ENCODE results near the gene ZNF474. TPM values are rescaled to one million over a fixed set of nuclear protein-coding genes. Genes with fewer than 3 reads are reported as not detected.

The ZNF474 gene
- total RNA-seq, 1 experiment from 2014 or later = 4.9 TPM

DNA sequence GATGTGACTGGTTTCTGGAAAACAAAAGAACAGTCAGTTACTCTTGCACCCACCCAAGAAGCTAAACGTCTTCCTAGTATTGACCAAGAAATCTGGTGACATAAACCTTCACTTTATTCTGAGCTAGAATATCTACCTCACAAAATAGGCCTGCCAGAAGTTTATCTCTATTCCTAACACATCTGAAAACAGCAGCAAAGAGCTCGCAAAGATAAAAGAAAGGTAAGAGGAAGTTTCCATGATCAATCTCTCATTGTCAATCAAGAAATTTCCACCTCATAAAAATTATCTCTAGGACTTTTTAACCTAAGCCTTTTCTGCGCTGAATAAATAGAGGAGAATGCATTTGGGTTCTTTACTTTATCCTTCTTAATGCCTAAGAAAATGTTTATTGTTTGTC, 17.3 kb upstream of the ZNF474 start:
- in situ Hi-C loops (cut with HindIII; ENCODE audit: low pct_unique_long_range_greater_than_20kb, low sequenced_read_pairs) = no loop called here
- DNase-seq (ENCODE audit: low read depth) = no peak

DNA sequence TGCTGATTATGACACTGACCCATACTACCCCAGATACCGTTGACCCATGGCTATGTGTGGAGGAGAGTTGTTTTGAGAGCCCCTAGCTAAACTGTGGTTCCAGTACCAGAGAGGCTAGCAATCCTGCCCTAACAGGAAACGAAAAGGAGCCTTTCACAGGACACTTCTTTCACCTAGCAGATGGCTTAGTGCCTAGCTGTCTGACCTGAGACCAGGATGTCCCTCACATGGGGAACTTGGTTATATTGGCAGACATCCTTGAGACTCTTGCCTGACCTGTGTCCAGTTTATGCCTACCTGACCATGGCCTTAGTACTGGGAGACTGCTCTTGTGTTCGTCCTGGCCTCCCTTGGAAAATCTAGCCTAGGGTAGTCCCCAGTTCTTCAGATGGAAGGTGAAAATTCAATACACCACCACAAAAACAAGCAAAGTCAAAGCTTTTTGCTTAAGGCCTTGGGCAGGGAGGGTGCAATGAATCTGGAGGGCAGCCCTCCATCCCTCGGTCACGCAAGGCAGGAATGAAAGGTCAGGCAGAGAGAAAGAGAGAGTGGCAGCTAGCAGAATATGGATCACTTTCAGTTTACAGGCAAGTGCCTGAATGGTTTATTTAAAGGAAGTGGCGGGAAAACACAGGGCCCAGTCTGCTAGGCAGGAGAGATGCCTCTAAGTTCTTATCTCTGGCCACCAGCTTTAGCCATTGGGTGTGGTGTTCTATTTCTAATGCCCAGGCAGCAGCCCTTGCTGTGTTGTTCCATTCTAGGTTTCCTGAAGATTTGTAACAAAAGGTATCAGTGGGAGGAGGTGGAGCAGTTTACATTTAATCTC, 16.4 kb upstream of the ZNF474 start:
- no peak for DNase-seq (ENCODE audit: low read depth)
- in situ Hi-C loops (cut with HindIII; ENCODE audit: low pct_unique_long_range_greater_than_20kb, low sequenced_read_pairs) = no loop called here

DNA sequence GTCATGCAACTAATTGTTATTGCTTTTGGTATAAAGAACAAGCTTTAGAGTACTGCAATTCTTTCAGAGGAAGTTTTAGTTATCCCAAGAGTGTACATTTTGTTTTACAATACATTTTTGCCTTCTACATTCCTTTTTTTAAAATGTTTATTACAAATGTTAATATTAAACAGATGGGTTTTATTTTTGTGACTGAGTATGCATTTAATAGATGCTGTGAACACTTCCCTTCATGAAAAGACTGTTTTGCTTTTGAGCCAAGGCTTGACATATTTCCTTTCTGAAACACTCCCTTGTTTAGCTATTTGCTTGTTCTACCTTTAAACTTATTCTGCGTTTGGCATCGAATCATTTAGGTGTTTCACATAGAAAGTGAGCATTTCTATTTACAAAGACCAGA, 14.8 kb upstream of the ZNF474 start:
- in situ Hi-C loops (cut with HindIII; ENCODE audit: low pct_unique_long_range_greater_than_20kb, low sequenced_read_pairs) = no loop called here
- no peak for DNase-seq (ENCODE audit: low read depth)

DNA sequence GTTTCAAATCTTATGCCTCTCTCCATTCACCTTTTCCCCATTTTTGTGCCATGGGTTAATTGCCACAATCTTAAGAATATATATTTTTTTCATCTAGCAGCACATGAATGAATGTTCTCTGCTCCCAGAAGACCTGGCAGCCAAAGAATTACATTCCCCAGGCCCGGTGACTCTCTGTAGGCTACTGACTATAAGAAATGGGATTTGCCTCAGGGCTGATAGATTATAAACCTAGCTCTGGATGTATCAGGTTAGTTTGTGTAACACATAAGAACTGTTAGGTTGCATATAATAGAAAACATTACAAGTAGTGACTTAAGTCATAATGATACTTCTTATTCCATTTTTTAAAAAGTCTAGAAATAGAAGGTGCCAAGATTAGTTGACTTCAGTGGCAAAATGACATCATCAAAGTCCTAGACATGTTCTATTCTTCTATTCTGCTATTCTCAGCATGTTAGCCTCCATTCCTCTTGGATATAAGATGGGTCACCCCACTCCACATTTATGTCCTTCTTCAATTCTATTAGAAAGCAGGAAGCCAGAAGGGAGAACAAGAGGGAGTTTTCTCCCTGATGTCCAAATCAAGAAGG, 10.9 kb upstream of the ZNF474 start:
- DNase-seq (ENCODE audit: low read depth) = no peak
- in situ Hi-C loops (cut with HindIII; ENCODE audit: low pct_unique_long_range_greater_than_20kb, low sequenced_read_pairs) = no loop called here

DNA sequence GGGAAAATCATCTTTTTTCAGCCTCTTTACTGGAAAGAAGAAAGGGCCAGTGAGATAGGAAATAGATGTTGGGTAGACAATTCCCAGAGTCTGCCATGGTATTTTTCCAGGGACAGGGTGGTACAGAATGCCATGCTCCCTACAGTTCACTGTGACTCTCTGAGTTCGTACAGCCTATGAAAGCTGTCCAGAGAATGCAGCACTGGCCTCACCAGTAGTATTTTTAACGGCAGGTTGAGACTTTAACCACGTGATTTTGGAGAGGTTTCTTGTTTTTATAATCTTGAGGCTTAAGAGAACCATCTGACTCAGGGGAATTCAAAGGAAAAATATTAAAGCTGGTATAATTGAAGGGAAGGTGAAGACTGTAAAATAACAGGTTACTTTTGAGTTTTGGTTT, 10.1 kb upstream of the ZNF474 start:
- in situ Hi-C loops (cut with HindIII; ENCODE audit: low pct_unique_long_range_greater_than_20kb, low sequenced_read_pairs) = no loop called here
- DNase-seq (ENCODE audit: low read depth) = no peak

DNA sequence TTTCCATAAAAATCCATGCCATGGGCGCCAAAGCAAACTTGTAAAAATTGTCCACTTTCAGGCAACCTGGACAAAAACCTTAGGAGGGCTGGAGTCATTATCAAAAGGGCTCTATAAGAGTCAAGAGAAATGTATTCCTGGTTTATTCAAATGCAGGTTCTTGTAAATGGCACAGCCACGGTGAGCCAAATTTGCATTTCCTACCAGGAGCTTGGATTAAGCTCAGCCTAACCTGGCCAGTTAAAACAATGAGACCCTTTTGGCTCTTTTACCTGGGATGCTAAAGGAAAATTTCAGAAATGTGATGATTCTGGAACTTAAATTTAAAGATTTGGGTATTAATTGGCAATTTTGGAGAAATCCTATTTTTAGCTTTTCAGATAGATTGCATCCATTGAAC, 8.9 kb upstream of the ZNF474 start:
- DNase-seq (ENCODE audit: low read depth) = no peak
- in situ Hi-C loops (cut with HindIII; ENCODE audit: low pct_unique_long_range_greater_than_20kb, low sequenced_read_pairs) = no loop called here

DNA sequence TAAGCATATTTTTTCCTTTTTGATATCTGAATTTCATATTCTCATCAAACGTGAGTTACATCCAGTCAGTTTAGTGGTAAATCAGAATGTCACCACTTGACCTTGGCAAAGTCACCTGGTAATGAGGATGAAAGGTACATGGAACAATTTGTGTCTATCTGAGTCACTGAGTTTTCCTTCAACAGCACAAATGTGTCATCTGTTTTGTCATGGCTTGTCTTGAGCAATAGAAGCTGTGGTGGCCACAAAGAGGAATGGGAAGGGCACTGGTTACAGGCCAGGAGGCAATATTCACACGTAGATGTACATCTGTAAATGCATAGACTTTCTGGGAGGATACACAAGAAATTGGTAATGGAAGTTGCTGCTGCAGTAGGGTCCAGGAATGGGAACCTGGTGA, 8.4 kb upstream of the ZNF474 start:
- in situ Hi-C loops (cut with HindIII; ENCODE audit: low pct_unique_long_range_greater_than_20kb, low sequenced_read_pairs) = no loop called here

DNA sequence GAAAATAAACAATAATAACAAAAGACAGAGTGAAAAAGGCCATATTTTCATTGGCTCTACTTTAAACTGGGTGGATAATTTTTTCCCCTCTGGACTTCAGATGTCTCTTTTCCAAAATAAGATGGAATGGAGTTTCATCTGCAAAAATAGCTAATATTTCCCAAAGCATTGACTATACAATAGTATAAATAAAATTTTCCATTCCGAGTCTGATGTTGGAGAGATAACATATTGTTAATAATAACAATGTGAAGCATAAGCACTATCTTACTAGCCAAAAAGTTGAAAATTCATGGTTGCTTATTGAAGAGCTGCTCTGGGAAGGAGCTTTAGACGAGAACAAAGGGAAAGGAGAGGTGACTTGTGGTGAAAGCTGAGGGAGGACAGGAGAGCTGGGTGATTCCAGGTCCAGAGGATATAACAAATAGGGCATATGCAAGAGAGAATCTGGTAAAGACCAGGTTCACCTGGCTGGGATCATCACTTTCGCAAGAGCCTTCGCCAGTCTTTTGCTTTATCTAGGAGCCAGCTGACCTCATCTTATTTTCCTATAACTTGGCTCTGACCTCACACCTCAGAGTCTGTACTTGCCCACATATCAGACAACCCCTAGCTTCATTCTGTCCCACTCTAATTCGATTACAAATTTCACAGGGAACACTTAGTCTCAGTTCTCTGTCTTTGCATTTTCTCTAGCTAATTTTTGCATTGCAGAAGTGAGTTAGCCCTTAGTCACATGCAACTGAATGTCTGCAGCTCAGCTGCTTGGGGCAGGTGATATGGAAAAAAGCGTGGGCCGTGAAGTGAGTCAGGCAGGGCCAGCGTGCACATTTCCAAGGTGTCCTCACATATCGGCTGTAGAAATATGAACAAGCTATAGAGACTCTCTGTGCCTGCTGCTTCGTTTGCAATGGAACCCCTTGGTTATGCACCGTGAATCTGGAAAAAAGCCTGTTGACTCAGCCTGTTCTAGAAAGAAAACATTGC, 7.6 kb upstream of the ZNF474 start:
- in situ Hi-C loops (cut with HindIII; ENCODE audit: low pct_unique_long_range_greater_than_20kb, low sequenced_read_pairs) = no loop called here
- DNase-seq (ENCODE audit: low read depth) = peak; percentile 50

More for the DNA sequence above, 8.4 kb upstream of the ZNF474 start:
- no peak for DNase-seq (ENCODE audit: low read depth)

DNA sequence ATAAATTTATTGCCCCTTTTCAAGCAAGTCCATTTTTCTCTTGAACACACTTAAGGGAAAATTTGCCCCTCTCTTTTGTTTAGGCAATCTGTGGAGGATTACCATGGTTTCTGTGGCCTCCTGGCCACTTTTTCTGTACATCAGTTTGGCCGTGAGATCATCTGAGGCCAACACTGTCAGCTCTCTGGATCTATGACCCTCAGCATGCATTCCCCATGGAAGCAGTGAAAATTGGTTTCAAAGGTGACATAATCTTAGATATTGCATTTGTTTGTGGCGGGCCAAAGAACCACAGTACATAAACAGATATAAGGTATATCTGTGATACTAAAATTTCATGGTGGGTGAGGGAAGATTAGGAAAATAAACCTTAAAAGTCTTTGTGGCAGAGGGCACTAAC, 4.6 kb upstream of the ZNF474 start:
- no peak for DNase-seq (ENCODE audit: low read depth)
- in situ Hi-C loops (cut with HindIII; ENCODE audit: low pct_unique_long_range_greater_than_20kb, low sequenced_read_pairs) = no loop called here

DNA sequence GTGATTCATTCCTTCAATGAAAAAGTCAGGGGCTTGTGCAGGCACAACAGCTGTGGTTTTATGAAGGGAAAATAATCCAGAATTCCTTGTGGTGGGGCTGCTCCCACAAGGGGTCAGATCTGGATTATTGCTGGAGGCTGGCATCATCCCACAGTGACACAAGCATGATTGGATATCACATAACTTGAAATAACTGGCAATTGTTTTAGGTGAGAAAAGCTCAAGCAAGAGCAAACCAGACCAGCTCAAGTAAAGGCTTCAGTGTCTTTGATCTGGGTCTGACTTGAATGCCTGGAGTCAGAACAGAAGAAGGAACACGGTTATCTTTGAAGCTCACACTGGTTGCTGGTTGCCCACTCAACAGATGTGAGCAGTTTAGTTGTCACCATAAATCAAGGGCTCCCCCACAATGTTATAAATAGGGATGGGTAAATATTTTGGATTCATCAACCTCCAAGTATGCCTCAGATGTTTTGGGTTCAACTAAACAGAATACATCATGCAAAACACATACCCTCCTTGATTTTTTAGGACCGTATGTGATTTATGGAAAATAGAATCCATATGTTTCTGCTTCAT, 3.1 kb upstream of the ZNF474 start:
- in situ Hi-C loops (cut with HindIII; ENCODE audit: low pct_unique_long_range_greater_than_20kb, low sequenced_read_pairs) = no loop called here
- no peak for DNase-seq (ENCODE audit: low read depth)

DNA sequence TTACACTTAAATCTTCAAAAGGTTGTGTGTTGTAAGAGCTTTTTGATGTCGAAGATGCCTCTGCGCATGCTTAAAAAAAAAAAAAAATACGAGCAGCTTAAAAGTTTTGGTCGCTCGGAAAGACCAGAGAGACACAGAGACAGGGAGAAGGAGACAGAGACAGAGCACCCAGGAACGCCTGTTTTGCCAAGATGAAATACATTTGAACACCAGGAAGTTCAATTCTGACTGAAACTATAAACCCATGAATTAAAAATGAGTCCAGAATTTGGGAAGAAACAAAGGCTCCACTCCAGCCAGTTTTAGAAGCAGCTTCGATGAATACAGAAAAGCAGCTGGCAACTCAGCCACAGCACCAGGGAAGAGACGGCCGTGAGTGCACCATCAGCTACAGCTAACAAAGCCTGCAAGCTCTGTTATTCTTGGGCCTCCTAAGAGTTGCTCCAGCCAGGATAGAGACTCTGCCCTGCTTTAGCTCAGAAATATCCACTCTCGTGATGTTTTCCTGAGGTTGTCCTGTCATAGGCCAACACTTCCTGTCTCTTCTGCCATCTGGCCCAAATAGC, 2.5 kb upstream of the ZNF474 start:
- in situ Hi-C loops (cut with HindIII; ENCODE audit: low pct_unique_long_range_greater_than_20kb, low sequenced_read_pairs) = no loop called here
- no peak for DNase-seq (ENCODE audit: low read depth)

DNA sequence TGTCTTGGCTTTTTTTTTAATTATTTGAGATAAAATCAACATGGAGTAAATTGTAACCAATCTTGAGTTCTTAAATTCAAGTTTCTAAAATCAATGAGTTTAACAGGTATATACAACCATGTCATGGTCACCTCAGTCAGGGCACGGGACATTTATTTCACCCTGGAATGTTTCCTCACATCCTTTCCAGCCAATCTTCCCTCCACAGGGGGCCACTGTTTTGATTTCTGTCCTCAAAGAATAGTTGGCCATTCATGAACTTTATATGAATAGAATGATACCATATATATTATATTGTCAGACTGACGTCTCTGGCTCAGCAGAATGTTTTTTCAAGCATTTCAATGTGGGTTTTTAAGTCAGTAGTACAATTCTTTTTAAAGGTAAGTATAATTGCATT, 806 bp downstream of the ZNF474 start:
- no peak for DNase-seq (ENCODE audit: low read depth)
- in situ Hi-C loops (cut with HindIII; ENCODE audit: low pct_unique_long_range_greater_than_20kb, low sequenced_read_pairs) = no loop called here

DNA sequence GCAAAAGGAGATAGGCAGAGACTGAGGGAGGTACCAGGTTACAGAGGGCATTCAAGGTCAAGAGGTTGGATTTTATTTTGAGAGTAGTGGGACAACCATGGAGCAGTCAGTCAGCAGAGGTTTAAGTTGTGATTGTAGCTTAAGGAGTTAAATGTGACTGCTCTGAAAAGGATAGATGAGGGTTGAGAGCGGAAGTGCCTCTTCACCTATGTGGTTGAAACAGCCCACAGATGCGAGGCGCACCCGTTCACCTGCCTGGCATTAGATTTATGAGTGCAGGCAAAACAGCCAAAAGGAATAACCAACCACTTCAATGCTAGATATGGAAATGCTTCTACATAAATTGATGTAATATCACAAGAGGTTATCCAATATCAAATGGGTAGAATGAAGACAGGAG, 8.4 kb downstream of the ZNF474 start:
- in situ Hi-C loops (cut with HindIII; ENCODE audit: low pct_unique_long_range_greater_than_20kb, low sequenced_read_pairs) = no loop called here
- no peak for DNase-seq (ENCODE audit: low read depth)

DNA sequence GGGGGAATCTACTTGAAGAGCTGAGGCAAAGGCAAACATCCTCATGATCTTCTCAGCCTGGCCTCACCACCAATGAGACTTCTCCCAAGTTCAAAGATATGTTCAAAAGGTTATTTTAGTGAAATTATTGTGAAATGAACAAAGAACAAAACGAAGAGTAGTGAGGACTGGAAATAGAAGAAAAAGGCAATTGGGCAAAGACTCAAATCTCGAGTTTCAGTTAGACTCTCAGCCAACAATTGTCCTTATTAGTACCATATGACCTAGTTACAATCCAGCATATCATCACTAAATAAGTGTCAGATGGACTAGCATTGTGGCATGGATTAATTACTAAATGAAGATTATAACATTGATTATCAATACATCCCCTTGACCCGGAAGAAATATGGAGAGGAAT, 9.0 kb downstream of the ZNF474 start:
- DNase-seq (ENCODE audit: low read depth) = no peak
- in situ Hi-C loops (cut with HindIII; ENCODE audit: low pct_unique_long_range_greater_than_20kb, low sequenced_read_pairs) = no loop called here

DNA sequence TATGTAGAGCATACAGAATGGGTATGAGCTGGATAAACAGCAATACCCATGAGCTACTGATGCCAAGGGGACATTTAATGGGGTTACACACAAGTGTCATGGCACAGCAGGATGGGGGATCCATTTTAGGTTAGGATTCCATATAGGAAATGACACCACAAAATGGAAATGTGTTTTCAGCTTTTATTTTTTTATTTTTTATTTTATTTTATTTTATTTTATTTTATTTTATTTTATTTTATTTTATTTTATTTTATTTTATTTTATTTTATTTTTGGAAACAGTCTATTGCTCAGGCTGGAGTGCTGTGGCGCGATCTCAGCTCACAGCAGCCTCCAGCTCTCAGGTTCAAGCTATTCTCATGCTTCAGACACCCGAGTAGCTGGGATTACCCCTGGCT, 11.6 kb downstream of the ZNF474 start:
- in situ Hi-C loops (cut with HindIII; ENCODE audit: low pct_unique_long_range_greater_than_20kb, low sequenced_read_pairs) = no loop called here
- DNase-seq (ENCODE audit: low read depth) = no peak

DNA sequence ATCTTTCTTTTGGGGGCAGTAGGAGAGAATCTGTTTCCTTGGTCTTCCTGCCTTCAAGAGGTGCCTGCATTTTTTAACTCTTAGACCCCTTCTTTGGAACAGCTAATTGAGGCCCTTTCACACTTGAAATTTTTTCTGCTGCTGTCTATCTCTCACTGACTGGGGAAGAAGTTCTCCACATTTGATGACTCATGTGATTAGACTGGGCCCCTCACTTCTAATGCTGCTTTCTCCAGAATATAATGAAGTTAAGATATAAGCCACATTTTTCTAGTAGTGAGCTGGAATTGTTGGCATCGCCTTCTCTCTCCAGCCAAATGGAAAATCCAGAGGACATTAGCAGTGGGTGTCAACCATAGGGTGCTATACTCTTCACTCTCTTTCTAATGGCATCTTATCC, 12.4 kb downstream of the ZNF474 start:
- in situ Hi-C loops (cut with HindIII; ENCODE audit: low pct_unique_long_range_greater_than_20kb, low sequenced_read_pairs) = no loop called here
- DNase-seq (ENCODE audit: low read depth) = no peak

DNA sequence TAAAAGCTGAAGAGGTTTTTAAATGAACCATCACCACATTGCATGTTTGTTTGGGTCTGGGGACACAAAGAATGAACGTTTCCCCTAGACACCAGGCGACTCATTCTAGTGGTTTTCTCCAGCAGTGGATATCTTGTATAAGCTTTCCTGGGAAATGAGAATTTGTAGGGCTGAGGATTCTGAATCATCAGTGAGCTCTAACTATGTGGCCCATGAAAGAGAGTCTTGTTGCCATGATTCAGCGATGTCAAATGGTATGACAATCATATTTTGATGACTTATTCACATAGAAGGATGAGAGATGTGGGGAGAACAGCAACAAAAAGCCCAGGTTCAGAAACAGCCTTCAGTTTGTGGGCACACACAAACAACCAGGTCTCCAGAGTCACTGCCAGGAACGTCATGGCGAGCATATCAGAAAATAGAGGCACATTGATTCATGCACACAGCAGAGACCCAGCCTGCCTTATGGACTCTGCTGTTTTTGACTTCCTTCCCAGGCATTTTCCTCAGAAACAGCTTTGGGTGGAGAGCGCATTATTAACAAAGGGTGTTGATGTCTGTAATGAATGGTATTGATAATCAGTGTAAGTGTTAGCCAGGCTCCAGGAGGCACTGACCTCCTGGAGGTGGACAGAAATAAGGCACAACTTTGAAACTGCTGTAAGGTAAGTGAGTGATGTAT, 13.3 kb downstream of the ZNF474 start:
- DNase-seq (ENCODE audit: low read depth) = peak; percentile 12
- in situ Hi-C loops (cut with HindIII; ENCODE audit: low pct_unique_long_range_greater_than_20kb, low sequenced_read_pairs) = no loop called here

DNA sequence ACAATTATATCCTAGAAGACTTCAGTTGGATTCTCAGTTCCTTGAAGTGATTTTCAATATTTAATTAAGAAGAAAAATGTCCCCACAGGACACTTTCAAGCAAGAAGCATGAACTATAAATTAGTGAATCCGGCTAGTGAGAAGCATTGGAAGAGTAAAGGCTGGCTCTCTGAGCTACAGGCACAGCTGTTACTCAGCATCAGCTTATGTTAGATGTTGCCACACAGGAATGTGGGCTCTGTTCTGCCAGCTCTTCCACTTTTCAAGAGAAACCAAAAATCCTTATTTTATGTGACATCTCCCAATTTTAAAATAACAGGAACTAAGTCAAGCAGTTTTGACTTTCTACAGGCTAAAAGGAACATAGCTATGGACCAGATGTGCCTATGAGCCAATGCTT, 14.9 kb downstream of the ZNF474 start:
- no peak for DNase-seq (ENCODE audit: low read depth)
- in situ Hi-C loops (cut with HindIII; ENCODE audit: low pct_unique_long_range_greater_than_20kb, low sequenced_read_pairs) = no loop called here

Measured in Caki2 (cell line).